ENCODE data around the gene SPAG17.

SPAG17 gene

GRCh38 chr1:118128761-118129160, 56.3 kb downstream of the SPAG17 start:
- Histone ChIP-seq H3K27me3 (ENCODE audit: low read length) (no peaks in the 10 kb centered on the region), H3K27ac (ENCODE audit: low read depth, low read length) (no peak overlapping the region), H3K79me2 (ENCODE audit: insufficient read depth, low read length) (no peaks in the 10 kb centered on the region), H3K36me3 (ENCODE audit: low read length) (no peaks in the 10 kb centered on the region), H3K4me2 (ENCODE audit: low read depth, low read length, poor library complexity, severe bottlenecking) (no peak overlapping the region), H4K20me1 (ENCODE audit: low read depth, low read length) (no peaks in the 10 kb centered on the region), H3K4me3 (ENCODE audit: insufficient read depth, low read length, poor library complexity, severe bottlenecking) (no peak overlapping the region), H3K9me3 (ENCODE audit: insufficient read depth, low read length) (no peaks in the 10 kb centered on the region), H3F3A (ENCODE audit: insufficient read depth) (no peaks in the 10 kb centered on the region), H3K9ac (ENCODE audit: low read length) (no peak overlapping the region), H3K9me2 (replicated peaks; ENCODE audit: insufficient read depth, low read length) (no peaks in the 10 kb centered on the region), H2AFZ (ENCODE audit: low read depth, low read length, severe bottlenecking) (no peak overlapping the region)
- TF ChIP-seq EZH2phosphoT487 (conservative IDR thresholded peaks at IDR 0.05; ENCODE audit: low read length) (no peak), CTCF (IDR thresholded peaks at IDR 0.05; ENCODE audit: insufficient read depth, low read length, poor library complexity, severe bottlenecking) (no peak)

- Histone ChIP-seq H3K4me3 (ENCODE audit: insufficient read depth, low read length, poor library complexity, severe bottlenecking) (no peak overlapping the region), H3K27me3 (ENCODE audit: low read length) (no peaks in the 10 kb centered on the region), H3K27ac (ENCODE audit: low read depth, low read length) (no peak overlapping the region), H3K4me2 (ENCODE audit: low read depth, low read length, poor library complexity, severe bottlenecking) (no peak overlapping the region), H2AFZ (ENCODE audit: low read depth, low read length, severe bottlenecking) (no peak overlapping the region), H3F3A (ENCODE audit: insufficient read depth) (no peaks in the 10 kb centered on the region), H3K9me3 (ENCODE audit: insufficient read depth, low read length) (no peaks in the 10 kb centered on the region), H3K9me2 (replicated peaks; ENCODE audit: insufficient read depth, low read length) (no peaks in the 10 kb centered on the region), H3K79me2 (ENCODE audit: insufficient read depth, low read length) (no peaks in the 10 kb centered on the region), H3K36me3 (ENCODE audit: low read length) (no peaks in the 10 kb centered on the region), H4K20me1 (ENCODE audit: low read depth, low read length) (no peaks in the 10 kb centered on the region), H3K9ac (ENCODE audit: low read length) (no peak overlapping the region)
- TF ChIP-seq CTCF (IDR thresholded peaks at IDR 0.05; ENCODE audit: insufficient read depth, low read length, poor library complexity, severe bottlenecking) (no peak), EZH2phosphoT487 (conservative IDR thresholded peaks at IDR 0.05; ENCODE audit: low read length) (no peak)
Measured at GRCh38 chr1:118124064-118124463, 61.0 kb downstream of the SPAG17 start.

GRCh38 chr1:118123116-118123839, 61.8 kb downstream of the SPAG17 start:
- no peak overlapping the region for H3K27ac ChIP-seq (ENCODE audit: low read depth, low read length)
- no peaks in the 10 kb centered on the region for H3K9me2 ChIP-seq (replicated peaks; ENCODE audit: insufficient read depth, low read length)
- no peak overlapping the region for H2AFZ ChIP-seq (ENCODE audit: low read depth, low read length, severe bottlenecking)
- TF ChIP-seq CTCF (IDR thresholded peaks at IDR 0.05; ENCODE audit: insufficient read depth, low read length, poor library complexity, severe bottlenecking) (no peak), EZH2phosphoT487 (conservative IDR thresholded peaks at IDR 0.05; ENCODE audit: low read length) (no peak)
- no peaks in the 10 kb centered on the region for H3K27me3 ChIP-seq (ENCODE audit: low read length)
- no peak overlapping the region for H3K4me2 ChIP-seq (ENCODE audit: low read depth, low read length, poor library complexity, severe bottlenecking)
- H3K79me2 ChIP-seq (ENCODE audit: insufficient read depth, low read length) = no peaks in the 10 kb centered on the region
- H3F3A ChIP-seq (ENCODE audit: insufficient read depth) = no peaks in the 10 kb centered on the region
- H3K4me3 ChIP-seq (ENCODE audit: insufficient read depth, low read length, poor library complexity, severe bottlenecking) = no peak overlapping the region
- H4K20me1 ChIP-seq (ENCODE audit: low read depth, low read length) = no peaks in the 10 kb centered on the region
- H3K9ac ChIP-seq (ENCODE audit: low read length) = no peak overlapping the region
- no peaks in the 10 kb centered on the region for H3K36me3 ChIP-seq (ENCODE audit: low read length)
- H3K9me3 ChIP-seq (ENCODE audit: insufficient read depth, low read length) = no peaks in the 10 kb centered on the region
